Stimulated activated memory B cell treated with anti-CD40 and anti-IgM and Interleukin-4, amounts not matched to agents 10 μg/mL and 1 μg/mL and 100 μg/mL, for 72 hours (primary cell): ENCODE measurements around the gene RBM8A.

Experiments
- ATAC-seq: fragments of 150-1000 bp; cut with Tn5 transposase; 2 replicates; pipeline ENCODE4 v1.10.0; 2021
- H3K27ac Mint-ChIP-seq: one replicate; pipeline ENCODE4 v1.8.0; 2022; ENCODE audit warnings: mild to moderate bottlenecking, mixed read lengths
- H3K27me3 Mint-ChIP-seq: one replicate; pipeline ENCODE4 v1.8.0; 2022; ENCODE audit warnings: mixed read lengths
- H3K36me3 Mint-ChIP-seq: one replicate; pipeline ENCODE4 v1.8.0; 2022; ENCODE audit warnings: mixed read lengths
- H3K4me1 Mint-ChIP-seq: one replicate; pipeline ENCODE4 v1.8.0; 2022; ENCODE audit warnings: mixed read lengths
- H3K4me3 Mint-ChIP-seq: one replicate; pipeline ENCODE4 v1.8.0; 2022; ENCODE audit warnings: mild to moderate bottlenecking, moderate library complexity, mixed read lengths
- H3K9me3 Mint-ChIP-seq: one replicate; pipeline ENCODE4 v1.8.0; 2022; ENCODE audit warnings: mixed read lengths

RBM8A gene

GRCh38 chr1:145908653-145909052, 18.6 kb downstream of the RBM8A start:
- Mint-ChIP-seq H3K4me1 (peaks cover 23% of the 10 kb centered on the region), H3K27ac (no peak overlapping the region)
- ATAC-seq: no peak

GRCh38 chr1:145906954-145907753, 20.1 kb downstream of the RBM8A start:
- no peak for ATAC-seq
- H3K27ac Mint-ChIP-seq: no peak overlapping the region
- no peak overlapping the region for H3K4me3 Mint-ChIP-seq
- H3K9me3 Mint-ChIP-seq: no peaks in the 10 kb centered on the region
- peaks cover 47% of the 10 kb centered on the region for H3K36me3 Mint-ChIP-seq
- peaks cover 8% of the 10 kb centered on the region for H3K4me1 Mint-ChIP-seq
- no peaks in the 10 kb centered on the region for H3K27me3 Mint-ChIP-seq

More at GRCh38 chr1:145908653-145909052, 18.6 kb downstream of the RBM8A start:
- peaks cover 50% of the 10 kb centered on the region for H3K36me3 Mint-ChIP-seq
- H3K27me3 Mint-ChIP-seq: no peaks in the 10 kb centered on the region
- no peak overlapping the region for H3K4me3 Mint-ChIP-seq
- H3K9me3 Mint-ChIP-seq: no peaks in the 10 kb centered on the region

- Mint-ChIP-seq H3K4me3 (no peak overlapping the region), H3K36me3 (peaks cover 41% of the 10 kb centered on the region), H3K9me3 (no peaks in the 10 kb centered on the region), H3K27ac (no peak overlapping the region), H3K27me3 (no peaks in the 10 kb centered on the region), H3K4me1 (no peaks in the 10 kb centered on the region)
- no peak for ATAC-seq
These were observed 25.8 kb downstream of the RBM8A start for GRCh38 chr1:145901312-145902021.

- Mint-ChIP-seq H3K4me3 (no peak overlapping the region), H3K36me3 (peaks cover 34% of the 10 kb centered on the region), H3K27me3 (no peaks in the 10 kb centered on the region), H3K4me1 (no peaks in the 10 kb centered on the region), H3K9me3 (no peaks in the 10 kb centered on the region), H3K27ac (no peak overlapping the region)
- ATAC-seq: no peak
These were observed 28.5 kb downstream of the RBM8A start for GRCh38 chr1:145898756-145899155.

GRCh38 chr1:145897969-145898368, 29.3 kb downstream of the RBM8A start:
- ATAC-seq: no peak
- H3K9me3 Mint-ChIP-seq: no peaks in the 10 kb centered on the region
- no peak overlapping the region for H3K4me3 Mint-ChIP-seq
- H3K27me3 Mint-ChIP-seq: no peaks in the 10 kb centered on the region
- no peak overlapping the region for H3K27ac Mint-ChIP-seq
- H3K36me3 Mint-ChIP-seq: peaks cover 33% of the 10 kb centered on the region
- no peaks in the 10 kb centered on the region for H3K4me1 Mint-ChIP-seq

- H3K27ac Mint-ChIP-seq: no peak overlapping the region
- no peaks in the 10 kb centered on the region for H3K4me1 Mint-ChIP-seq
- no peak for ATAC-seq
- H3K9me3 Mint-ChIP-seq: no peaks in the 10 kb centered on the region
- H3K27me3 Mint-ChIP-seq: no peaks in the 10 kb centered on the region
- peaks cover 13% of the 10 kb centered on the region for H3K36me3 Mint-ChIP-seq
- no peak overlapping the region for H3K4me3 Mint-ChIP-seq
These were observed 31.8 kb downstream of the RBM8A start for GRCh38 chr1:145895471-145895870.

GRCh38 chr1:145893306-145894055, 33.8 kb downstream of the RBM8A start:
- Mint-ChIP-seq H3K9me3 (no peaks in the 10 kb centered on the region), H3K36me3 (peaks cover 12% of the 10 kb centered on the region), H3K27ac (no peak overlapping the region), H3K4me3 (no peak overlapping the region), H3K27me3 (no peaks in the 10 kb centered on the region), H3K4me1 (no peaks in the 10 kb centered on the region)
- ATAC-seq: no peak

GRCh38 chr1:145892486-145893087, 34.7 kb downstream of the RBM8A start:
- no peaks in the 10 kb centered on the region for H3K27me3 Mint-ChIP-seq
- no peaks in the 10 kb centered on the region for H3K4me1 Mint-ChIP-seq
- H3K27ac Mint-ChIP-seq: no peak overlapping the region
- ATAC-seq: no peak
- peaks cover 8% of the 10 kb centered on the region for H3K36me3 Mint-ChIP-seq
- no peaks in the 10 kb centered on the region for H3K9me3 Mint-ChIP-seq
- no peak overlapping the region for H3K4me3 Mint-ChIP-seq

- no peak overlapping the region for H3K27ac Mint-ChIP-seq
- H3K4me3 Mint-ChIP-seq: no peak overlapping the region
- H3K27me3 Mint-ChIP-seq: no peaks in the 10 kb centered on the region
- ATAC-seq: peak; percentile 53
- peaks cover under 1% of the 10 kb centered on the region for H3K36me3 Mint-ChIP-seq
- no peaks in the 10 kb centered on the region for H3K9me3 Mint-ChIP-seq
- H3K4me1 Mint-ChIP-seq: no peaks in the 10 kb centered on the region
These were observed 35.4 kb downstream of the RBM8A start for GRCh38 chr1:145891587-145892485.

- Mint-ChIP-seq H3K27me3 (no peaks in the 10 kb centered on the region), H3K27ac (no peak overlapping the region), H3K9me3 (no peaks in the 10 kb centered on the region), H3K36me3 (no peaks in the 10 kb centered on the region), H3K4me3 (no peak overlapping the region), H3K4me1 (no peaks in the 10 kb centered on the region)
- ATAC-seq: no peak
These were observed 36.1 kb downstream of the RBM8A start for GRCh38 chr1:145891143-145891542.

GRCh38 chr1:145889722-145890121, 37.6 kb downstream of the RBM8A start:
- Mint-ChIP-seq H3K9me3 (no peaks in the 10 kb centered on the region), H3K4me3 (no peak overlapping the region)

GRCh38 chr1:145887631-145888030, 39.7 kb downstream of the RBM8A start:
- no peak overlapping the region for H3K4me3 Mint-ChIP-seq
- no peak for ATAC-seq

More at GRCh38 chr1:145889722-145890121, 37.6 kb downstream of the RBM8A start:
- Mint-ChIP-seq H3K4me1 (peaks cover 12% of the 10 kb centered on the region), H3K27ac (no peak overlapping the region), H3K27me3 (peaks cover 11% of the 10 kb centered on the region), H3K36me3 (no peaks in the 10 kb centered on the region)
- no peak for ATAC-seq

GRCh38 chr1:145886816-145887215, 40.5 kb downstream of the RBM8A start:
- H3K27ac Mint-ChIP-seq: no peak overlapping the region
- H3K4me1 Mint-ChIP-seq: peaks cover 15% of the 10 kb centered on the region
- no peak for ATAC-seq
- no peaks in the 10 kb centered on the region for H3K9me3 Mint-ChIP-seq
- peak overlapping the region; percentile 83 for H3K4me3 Mint-ChIP-seq
- peaks cover 24% of the 10 kb centered on the region for H3K27me3 Mint-ChIP-seq
- H3K36me3 Mint-ChIP-seq: no peaks in the 10 kb centered on the region

More at GRCh38 chr1:145887631-145888030, 39.7 kb downstream of the RBM8A start:
- Mint-ChIP-seq H3K9me3 (no peaks in the 10 kb centered on the region), H3K4me1 (peaks cover 15% of the 10 kb centered on the region), H3K27me3 (peaks cover 24% of the 10 kb centered on the region), H3K36me3 (no peaks in the 10 kb centered on the region), H3K27ac (no peak overlapping the region)

GRCh38 chr1:145886390-145886789, 40.9 kb downstream of the RBM8A start:
- peaks cover 24% of the 10 kb centered on the region for H3K27me3 Mint-ChIP-seq
- H3K27ac Mint-ChIP-seq: no peak overlapping the region
- H3K36me3 Mint-ChIP-seq: no peaks in the 10 kb centered on the region
- H3K4me3 Mint-ChIP-seq: peak overlapping the region; percentile 83
- ATAC-seq: no peak
- peaks cover 15% of the 10 kb centered on the region for H3K4me1 Mint-ChIP-seq
- no peaks in the 10 kb centered on the region for H3K9me3 Mint-ChIP-seq
